Smooth muscle cell (in vitro differentiated cells): ENCODE results near the gene HPCA. TPM values are rescaled to one million over a fixed set of nuclear protein-coding genes. Genes with fewer than 3 reads are reported as not detected.

Source experiments
- DNase-seq: peaks from one replicate; lab custom pipeline; 2025; ENCODE audit not compliant: unreplicated experiment; lab: John Stamatoyannopoulos, UW
- H2AFZ ChIP-seq: fragments of 200-600 bp; sonication (generic); 2 replicates; pipeline ENCODE4 v1.6.0; 2016; ENCODE audit warnings: antibody characterized with exemption, low read depth, mild to moderate bottlenecking
- H3F3A ChIP-seq: fragments of 200-600 bp; sonication (generic); 2 replicates; pipeline ENCODE4 v1.6.0; 2017; ENCODE audit warnings: antibody characterized with exemption, low read depth
- H3K27ac ChIP-seq: fragments of 200-600 bp; sonication (generic); 2 replicates; pipeline ENCODE4 v1.5.1; 2016; ENCODE audit warnings: low read depth, mild to moderate bottlenecking
- H3K27me3 ChIP-seq: fragments of 200-600 bp; sonication (generic); 2 replicates; pipeline ENCODE4 v1.6.1; 2016; ENCODE audit warnings: low read depth, mild to moderate bottlenecking
- H3K36me3 ChIP-seq: fragments of 200-600 bp; sonication (generic); 2 replicates; pipeline ENCODE4 v1.5.1; 2016; ENCODE audit warnings: low read depth
- H3K4me1 ChIP-seq: fragments of 200-600 bp; sonication (generic); 2 replicates; pipeline ENCODE4 v1.5.1; 2016; ENCODE audit warnings: low read depth
- H3K4me2 ChIP-seq: fragments of 200-600 bp; sonication (generic); 2 replicates; pipeline ENCODE4 v1.6.0; 2016; ENCODE audit warnings: mild to moderate bottlenecking
- H3K4me3 ChIP-seq: fragments of 200-600 bp; sonication (generic); 2 replicates; pipeline ENCODE4 v1.5.1; 2016; ENCODE audit warnings: mild to moderate bottlenecking
- H3K79me2 ChIP-seq: fragments of 200-600 bp; sonication (generic); 2 replicates; pipeline ENCODE4 v1.6.0; 2016; ENCODE audit warnings: low read depth, mild to moderate bottlenecking
- H3K9ac ChIP-seq: fragments of 200-600 bp; sonication (generic); 2 replicates; pipeline ENCODE4 v1.6.0; 2016; ENCODE audit warnings: low read depth
- H3K9me3 ChIP-seq: fragments of 200-600 bp; sonication (generic); replicated peaks from 2 replicates; pipeline ENCODE4 v1.5.1; 2016; ENCODE audit warnings: low read depth
- H4K20me1 ChIP-seq: fragments of 200-600 bp; sonication (generic); 2 replicates; pipeline ENCODE4 v1.6.0; 2016; ENCODE audit warnings: low read depth
- CTCF ChIP-seq: fragments of 200-600 bp; sonication (generic); IDR thresholded peaks from 2 replicates; pipeline ENCODE4 v1.5.1; 2017; ENCODE audit warnings: borderline replicate concordance, mild to moderate bottlenecking, antibody characterized with exemption; ENCODE audit not compliant: insufficient read depth, poor library complexity, severe bottlenecking
- WGBS: methylation state at CpG from one replicate; pipeline ENCODE4 v1.1.7; 2016; ENCODE audit warnings: low lambda C conversion rate; 5-methylcytosine and 5-hydroxymethylcytosine counted together
- polyA plus RNA-seq: library from polyadenylated mRNA; unstranded; fragments of >200 nt; fragmentation: Nextera tagmentation; extraction: Ambion mirVana; gene quantifications from 2 replicates; pipeline ENCODE4 v1.2.1, GENCODE V29; 2016
- total RNA-seq: library from RNA; depleted of rRNA; stranded (reverse); fragments of >200 nt; gene quantifications from 2 replicates; pipeline ENCODE4 v1.2.3, GENCODE V29; 2014

HPCA gene
- total and polyA plus RNA-seq, 2 experiments from 2014 or later = not detected

GRCh38 chr1:32861904-32862695 lies 24.2 kb upstream of the HPCA start:
- no peak overlapping the region for H3K27ac ChIP-seq
- H2AFZ ChIP-seq = no peak overlapping the region
- H3F3A ChIP-seq = no peaks in the 10 kb centered on the region
- peaks cover 6% of the 10 kb centered on the region for H4K20me1 ChIP-seq
- no peaks in the 10 kb centered on the region for H3K27me3 ChIP-seq
- H3K4me1 ChIP-seq = no peaks in the 10 kb centered on the region
- H3K4me3 ChIP-seq = no peak overlapping the region
- peaks cover 4% of the 10 kb centered on the region for H3K36me3 ChIP-seq
- H3K4me2 ChIP-seq = no peak overlapping the region
- 93% methylated on average over 3 of the region's 3 CpGs for WGBS
- TF ChIP-seq CTCF = no peak
- H3K9ac ChIP-seq = no peak overlapping the region
- no peak for DNase-seq
- no peaks in the 10 kb centered on the region for H3K9me3 ChIP-seq
- no peaks in the 10 kb centered on the region for H3K79me2 ChIP-seq

GRCh38 chr1:32863218-32863880 lies 22.9 kb upstream of the HPCA start:
- H3K27ac ChIP-seq = no peak overlapping the region

GRCh38 chr1:32863881-32864245 lies 22.4 kb upstream of the HPCA start:
- Histone ChIP-seq H3F3A (no peaks in the 10 kb centered on the region), H3K36me3 (no peaks in the 10 kb centered on the region), H3K9me3 (no peaks in the 10 kb centered on the region), H3K4me2 (no peak overlapping the region), H2AFZ (no peak overlapping the region), H3K9ac (no peak overlapping the region), H3K4me3 (no peak overlapping the region), H4K20me1 (peaks cover 6% of the 10 kb centered on the region), H3K27ac (no peak overlapping the region), H3K27me3 (no peaks in the 10 kb centered on the region), H3K79me2 (no peaks in the 10 kb centered on the region), H3K4me1 (no peaks in the 10 kb centered on the region)
- TF ChIP-seq CTCF = no peak
- WGBS = 100% methylated on average over 1 of the region's 1 CpG
- DNase-seq = no peak

More at GRCh38 chr1:32863218-32863880, 22.9 kb upstream of the HPCA start:
- peaks cover 6% of the 10 kb centered on the region for H4K20me1 ChIP-seq
- over 99% methylated on average over 4 of the region's 4 CpGs for WGBS
- H3K36me3 ChIP-seq = no peaks in the 10 kb centered on the region
- no peaks in the 10 kb centered on the region for H3F3A ChIP-seq
- H3K4me3 ChIP-seq = no peak overlapping the region
- no peaks in the 10 kb centered on the region for H3K27me3 ChIP-seq
- no peaks in the 10 kb centered on the region for H3K79me2 ChIP-seq
- TF ChIP-seq CTCF = no peak
- no peaks in the 10 kb centered on the region for H3K4me1 ChIP-seq
- no peak overlapping the region for H3K4me2 ChIP-seq
- H3K9me3 ChIP-seq = no peaks in the 10 kb centered on the region
- H2AFZ ChIP-seq = no peak overlapping the region
- H3K9ac ChIP-seq = no peak overlapping the region
- no peak for DNase-seq
